HEK293 (cell line): ENCODE measurements around the gene IL5.

ENCODE experiments used
- CTCF ChIA-PET: fragments of 350-600 bp; formaldehyde crosslinking; extraction: SDS; loops from one replicate; lab custom pipeline; 2021; ENCODE audit warnings: antibody characterized with exemption; lab: Yijun Ruan, JAX
- POLR2A ChIA-PET: fragments of 300-600 bp; formaldehyde crosslinking; extraction: SDS; loops from one replicate; lab custom pipeline; 2020; ENCODE audit warnings: antibody characterized with exemption, inconsistent platforms; lab: Yijun Ruan, JAX
- H3K27ac ChIP-seq: fragments of 200-500 bp; sonication (Bioruptor generic); 2 replicates; pipeline ENCODE4 v1.5.1; 2014; ENCODE audit warnings: low read depth, low read length, control low read depth, inconsistent platforms; ENCODE audit errors: extremely low read depth
- H3K36me3 ChIP-seq, 2 experiments: fragments of 200-500 bp in 1 of 2; sonication (Bioruptor generic) in 1 of 2; 1 replicate in 1 of 2; 2 replicates in 1 of 2; pipeline ENCODE4 v1.5.1; 2014 to 2017; ENCODE audit warnings: inconsistent platforms in 2 of 2, low read length in 2 of 2; ENCODE audit not compliant: control insufficient read depth in 2 of 2, insufficient read depth in 1 of 2
- H3K4me1 ChIP-seq: fragments of 200-500 bp; sonication (Bioruptor generic); 2 replicates; pipeline ENCODE4 v1.5.1; 2014; ENCODE audit warnings: mild to moderate bottlenecking, low read length, inconsistent platforms; ENCODE audit not compliant: control insufficient read depth, insufficient read depth
- H3K4me3 ChIP-seq: 2 replicates; pipeline ENCODE4 v1.5.1; 2011; ENCODE audit warnings: low read depth, mild to moderate bottlenecking, control low read depth, low read length, moderate library complexity
- H3K9me3 ChIP-seq: fragments of 200-500 bp; sonication (Bioruptor generic); 2 replicates; pipeline ENCODE4 v1.5.1; 2014; ENCODE audit warnings: low read depth, low read length, inconsistent platforms; ENCODE audit not compliant: control insufficient read depth, insufficient read depth
- BCL11A ChIP-seq: fragments of 450-650 bp; formaldehyde crosslinking; IDR thresholded peaks from 2 replicates; pipeline ENCODE4 v1.5.1; 2016; ENCODE audit warnings: low read depth, missing biosample characterization, missing genetic modification characterization
- HOXD13 ChIP-seq: sonication (generic); formaldehyde crosslinking; IDR thresholded peaks from 2 replicates; pipeline ENCODE4 v1.8.0; 2022; ENCODE audit warnings: missing genetic modification reagents, borderline replicate concordance
- KLF7 ChIP-seq: fragments of 450-650 bp; formaldehyde crosslinking; IDR thresholded peaks from 2 replicates; pipeline ENCODE4 v1.5.1; 2016; ENCODE audit warnings: missing biosample characterization, missing genetic modification characterization, borderline replicate concordance
- KLF9 ChIP-seq: fragments of 450-650 bp; formaldehyde crosslinking; IDR thresholded peaks from 2 replicates; pipeline ENCODE4 v1.5.1; 2016; ENCODE audit warnings: missing biosample characterization, missing genetic modification characterization, low read depth
- OSR2 ChIP-seq: fragments of 450-650 bp; formaldehyde crosslinking; IDR thresholded peaks from 2 replicates; pipeline ENCODE4 v1.5.1; 2016; ENCODE audit warnings: missing biosample characterization, missing genetic modification characterization
- PBX3 ChIP-seq: sonication (generic); formaldehyde crosslinking; IDR thresholded peaks from 2 replicates; pipeline ENCODE4 v1.8.1; 2022; ENCODE audit warnings: mild to moderate bottlenecking, moderate library complexity, missing genetic modification reagents
- REST ChIP-seq: fragments of 450-650 bp; formaldehyde crosslinking; IDR thresholded peaks from 2 replicates; pipeline ENCODE4 v1.5.1; 2016; ENCODE audit warnings: missing biosample characterization, missing genetic modification characterization
- TCF7L2 ChIP-seq: IDR thresholded peaks from 2 replicates; pipeline ENCODE4 v1.6.1; 2011; ENCODE audit warnings: low read depth, mild to moderate bottlenecking, inconsistent platforms, low read length, moderate library complexity, borderline replicate concordance
- ZFP3 ChIP-seq: fragments of 450-650 bp; formaldehyde crosslinking; IDR thresholded peaks from 2 replicates; pipeline ENCODE4 v1.5.1; 2016; ENCODE audit warnings: low read depth, missing biosample characterization, missing genetic modification characterization
- ZNF132 ChIP-seq: fragments of 450-650 bp; formaldehyde crosslinking; IDR thresholded peaks from 2 replicates; pipeline ENCODE4 v1.5.1; 2017; ENCODE audit warnings: missing biosample characterization, missing genetic modification characterization, borderline replicate concordance
- ZNF16 ChIP-seq: fragments of 450-650 bp; formaldehyde crosslinking; IDR thresholded peaks from 2 replicates; pipeline ENCODE4 v1.5.1; 2016; ENCODE audit warnings: low read depth, missing biosample characterization, missing genetic modification characterization
- ZNF214 ChIP-seq: fragments of 450-650 bp; formaldehyde crosslinking; IDR thresholded peaks from 2 replicates; pipeline ENCODE4 v1.5.1; 2017; ENCODE audit warnings: missing biosample characterization, mild to moderate bottlenecking, missing genetic modification characterization, borderline replicate concordance
- ZNF266 ChIP-seq: fragments of 450-650 bp; formaldehyde crosslinking; IDR thresholded peaks from 2 replicates; pipeline ENCODE4 v1.5.1; 2016; ENCODE audit warnings: missing biosample characterization, missing genetic modification characterization, low read depth
- ZNF280C ChIP-seq: fragments of 450-650 bp; formaldehyde crosslinking; IDR thresholded peaks from 2 replicates; pipeline ENCODE4 v1.5.1; 2016; ENCODE audit warnings: missing biosample characterization, missing genetic modification characterization
- ZNF398 ChIP-seq: fragments of 450-650 bp; formaldehyde crosslinking; IDR thresholded peaks from 2 replicates; pipeline ENCODE4 v1.5.1; 2017; ENCODE audit warnings: missing biosample characterization, missing genetic modification characterization
- ZNF426 ChIP-seq: fragments of 450-650 bp; formaldehyde crosslinking; IDR thresholded peaks from 2 replicates; pipeline ENCODE4 v1.5.1; 2017; ENCODE audit warnings: missing biosample characterization, missing genetic modification characterization, mild to moderate bottlenecking, inconsistent platforms, moderate library complexity
- ZNF544 ChIP-seq: fragments of 450-650 bp; formaldehyde crosslinking; IDR thresholded peaks from 2 replicates; pipeline ENCODE4 v1.5.0; 2017; ENCODE audit warnings: missing biosample characterization, missing genetic modification characterization
- ZNF561 ChIP-seq: fragments of 450-650 bp; IDR thresholded peaks from 2 replicates; pipeline ENCODE4 v1.5.1; 2018; ENCODE audit warnings: missing biosample characterization, missing genetic modification characterization, borderline replicate concordance
- ZNF623 ChIP-seq: fragments of 450-650 bp; formaldehyde crosslinking; IDR thresholded peaks from 2 replicates; pipeline ENCODE4 v1.5.1; 2016; ENCODE audit warnings: missing biosample characterization, missing genetic modification characterization
- ZNF645 ChIP-seq: fragments of 450-650 bp; formaldehyde crosslinking; IDR thresholded peaks from 2 replicates; pipeline ENCODE4; 2016; ENCODE audit warnings: missing biosample characterization, missing genetic modification characterization
- ZNF654 ChIP-seq: fragments of 450-650 bp; formaldehyde crosslinking; IDR thresholded peaks from 2 replicates; pipeline ENCODE4 v1.5.1; 2016; ENCODE audit warnings: low read depth, missing biosample characterization, missing genetic modification characterization
- ZNF768 ChIP-seq: fragments of 450-650 bp; formaldehyde crosslinking; IDR thresholded peaks from 2 replicates; pipeline ENCODE4 v1.5.1; 2018; ENCODE audit warnings: missing biosample characterization, mild to moderate bottlenecking, missing genetic modification characterization

IL5 gene

GRCh38 chr5:132591145-132591544 lies 47.8 kb upstream of the IL5 start:
- no peak overlapping the region for H3K4me3 ChIP-seq
- H3K9me3 ChIP-seq = no peaks in the 10 kb centered on the region
- no peak for TF ChIP-seq ZNF623 (tag by site-specific recombination)
- no peak for TF ChIP-seq OSR2 (tag by site-specific recombination)
- TF ChIP-seq TCF7L2 = no peak
- TF ChIP-seq ZNF280C (tag by site-specific recombination) = no peak
- TF ChIP-seq ZNF544 (tag by site-specific recombination) = no peak
- TF ChIP-seq ZNF214 (tag by site-specific recombination) = no peak
- TF ChIP-seq REST (tag by site-specific recombination) = no peak
- TF ChIP-seq ZNF16 (tag by site-specific recombination) = no peak
- H3K4me1 ChIP-seq = no peaks in the 10 kb centered on the region
- ChIA-PET POLR2A (no interaction called here), CTCF (interaction anchor here (0.7 to 1.4 kb wide), 2 partner anchors 64 to 284 kb away, joined by 4 to 6 read pairs; no protein-coding TSS in a partner anchor)
- H3K27ac ChIP-seq = no peak overlapping the region
- H3K36me3 ChIP-seq = peaks cover 24 to 87% of the 10 kb centered on the region in 2 experiments

- ChIA-PET POLR2A (no interaction called here), CTCF (interaction anchor here (0.7 to 1.0 kb wide), 2 partner anchors 62 to 235 kb away, joined by 3 to 5 read pairs; no protein-coding TSS in a partner anchor)
- TF ChIP-seq BCL11A (tag by site-specific recombination) = no peak
- no peak for TF ChIP-seq ZFP3 (tag by site-specific recombination)
- no peak for TF ChIP-seq ZNF426
- Histone ChIP-seq H3K4me1 (no peaks in the 10 kb centered on the region; the same call in 1 of the 2 replicates), H3K4me3 (no peak overlapping the region), H3K36me3 (peaks cover 23 to 76% of the 10 kb centered on the region in 2 experiments), H3K9me3 (no peaks in the 10 kb centered on the region), H3K27ac (no peak overlapping the region)
These were observed 46.1 kb upstream of the IL5 start for GRCh38 chr5:132589467-132589866.

GRCh38 chr5:132586063-132586462 lies 42.7 kb upstream of the IL5 start:
- ChIA-PET CTCF (interaction anchor here (0.6 to 1.1 kb wide), 5 partner anchors 19 to 233 kb away, joined by 3 to 4 read pairs (median 3); no protein-coding TSS in a partner anchor), POLR2A (no interaction called here)
- H3K36me3 ChIP-seq = peaks cover 16 to 73% of the 10 kb centered on the region in 2 experiments
- TF ChIP-seq ZNF132 (tag by site-specific recombination) (no peak), PBX3 (no peak), ZNF561 (tag by site-specific recombination) (no peak), ZNF266 (tag by site-specific recombination) (no peak), KLF7 (tag by site-specific recombination) (no peak), ZNF645 (tag by site-specific recombination) (no peak), ZNF768 (tag by site-specific recombination) (no peak), HOXD13 (CRISPR knock-in tag) (no peak), ZNF654 (tag by site-specific recombination) (no peak), ZNF398 (tag by site-specific recombination) (no peak), KLF9 (tag by site-specific recombination) (no peak)

More at GRCh38 chr5:132586063-132586462, 42.7 kb upstream of the IL5 start:
- H3K4me3 ChIP-seq = no peak overlapping the region
- H3K27ac ChIP-seq = no peak overlapping the region
- H3K9me3 ChIP-seq = no peaks in the 10 kb centered on the region
- no peaks in the 10 kb centered on the region; the same call in 1 of the 2 replicates for H3K4me1 ChIP-seq
